ENCODE data around the gene IL19.
"Not testable (repeated sequence)": the region's sequence is repeated elsewhere in the genome, so short reads cannot be mapped to it uniquely, and the experiment has no call there.

IL19 gene

DNA sequence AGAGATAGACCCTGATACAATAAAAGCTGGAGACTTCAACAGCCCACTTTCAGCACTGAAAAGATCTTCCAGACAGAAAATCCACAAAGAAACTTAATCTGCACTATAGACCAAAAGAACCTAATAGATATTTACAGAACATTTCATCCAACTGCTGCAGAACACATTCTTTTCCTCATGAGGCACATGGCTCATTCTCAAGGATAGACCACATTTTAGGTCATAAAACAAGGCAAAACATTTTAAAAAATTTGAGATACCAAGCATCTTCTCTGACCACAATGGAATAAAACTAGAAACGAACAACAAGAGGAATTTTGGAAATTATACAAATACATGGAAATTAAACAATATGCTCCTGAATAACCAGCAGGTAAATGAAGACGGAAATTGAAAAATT lies 79.8 kb downstream of the IL19 start:
- TF ChIP-seq, protein P1, sequence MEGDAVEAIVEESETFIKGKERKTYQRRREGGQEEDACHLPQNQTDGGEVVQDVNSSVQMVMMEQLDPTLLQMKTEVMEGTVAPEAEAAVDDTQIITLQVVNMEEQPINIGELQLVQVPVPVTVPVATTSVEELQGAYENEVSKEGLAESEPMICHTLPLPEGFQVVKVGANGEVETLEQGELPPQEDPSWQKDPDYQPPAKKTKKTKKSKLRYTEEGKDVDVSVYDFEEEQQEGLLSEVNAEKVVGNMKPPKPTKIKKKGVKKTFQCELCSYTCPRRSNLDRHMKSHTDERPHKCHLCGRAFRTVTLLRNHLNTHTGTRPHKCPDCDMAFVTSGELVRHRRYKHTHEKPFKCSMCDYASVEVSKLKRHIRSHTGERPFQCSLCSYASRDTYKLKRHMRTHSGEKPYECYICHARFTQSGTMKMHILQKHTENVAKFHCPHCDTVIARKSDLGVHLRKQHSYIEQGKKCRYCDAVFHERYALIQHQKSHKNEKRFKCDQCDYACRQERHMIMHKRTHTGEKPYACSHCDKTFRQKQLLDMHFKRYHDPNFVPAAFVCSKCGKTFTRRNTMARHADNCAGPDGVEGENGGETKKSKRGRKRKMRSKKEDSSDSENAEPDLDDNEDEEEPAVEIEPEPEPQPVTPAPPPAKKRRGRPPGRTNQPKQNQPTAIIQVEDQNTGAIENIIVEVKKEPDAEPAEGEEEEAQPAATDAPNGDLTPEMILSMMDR (conservative IDR thresholded peaks at IDR 0.05; ENCODE audit: low read depth), result no peak
- CTCF ChIA-PET, result interaction anchor here (0.7 to 1.4 kb wide), 3 partner anchors 15 to 1195 kb away, joined by 4 to 6 read pairs (median 4); partner anchors contain the start of gene IL20
- POLR2A ChIA-PET (ENCODE audit: low non-redundant PET), result no interaction called here
- DNase-seq (ENCODE audit: low spot score), result no peak
- no peak overlapping the region for H3K27ac ChIP-seq

DNA sequence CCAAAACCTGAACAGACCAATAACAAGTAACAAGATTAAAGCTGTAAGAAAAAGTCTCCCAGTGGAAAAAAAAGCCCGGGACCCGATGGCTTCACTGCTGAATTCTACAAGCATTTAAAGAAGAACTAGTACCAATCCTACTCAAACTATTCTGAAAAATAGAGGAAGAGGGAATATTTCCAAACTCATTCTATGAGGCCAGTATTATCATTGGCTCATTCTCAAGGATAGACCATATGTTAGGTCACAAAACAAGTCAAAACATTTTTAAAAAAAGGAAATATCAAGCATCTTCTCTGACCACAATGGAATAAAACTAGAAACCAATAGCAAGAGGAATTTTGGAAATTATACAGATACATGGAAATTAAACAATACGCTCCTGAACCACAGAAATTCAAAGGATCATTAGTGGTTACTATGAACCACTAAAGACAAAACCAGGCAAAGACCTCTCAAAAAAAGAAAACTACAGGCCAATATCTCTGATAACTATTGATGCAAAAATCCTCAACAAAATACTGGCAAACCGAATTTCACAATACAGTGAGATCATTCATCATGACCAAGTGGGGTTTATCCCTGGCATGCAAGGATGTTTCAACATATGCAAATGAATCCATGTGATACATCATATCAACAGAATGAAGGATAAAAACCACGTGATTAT lies 80.9 kb downstream of the IL19 start:
- TF ChIP-seq, protein P1 (conservative IDR thresholded peaks at IDR 0.05; ENCODE audit: low read depth), result no peak
- ChIA-PET POLR2A (ENCODE audit: low non-redundant PET) (no interaction called here), CTCF (interaction anchor here (0.7 to 1.4 kb wide), 3 partner anchors 14 to 358 kb away, joined by 4 to 6 read pairs (median 4); partner anchors contain the start of gene IL20)
- no peak overlapping the region for H3K27ac ChIP-seq
- no peak for DNase-seq (ENCODE audit: low spot score)

DNA sequence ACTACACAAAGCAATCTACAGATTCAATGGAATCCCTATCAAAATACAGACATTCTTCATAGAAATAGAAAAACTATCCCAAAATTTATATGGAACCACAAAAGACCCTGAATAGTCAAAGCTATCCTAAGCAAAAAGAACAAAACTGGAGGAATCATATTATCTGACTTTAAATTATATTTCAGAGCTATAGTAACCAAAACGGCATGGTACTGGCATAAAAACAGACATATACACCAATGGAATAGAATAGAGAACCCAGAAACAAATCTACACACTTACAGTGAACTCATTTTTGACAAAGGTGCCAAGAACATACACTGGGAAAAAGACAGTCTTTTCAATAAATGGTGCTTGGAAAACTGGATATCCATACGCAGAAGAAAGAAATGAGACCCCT lies 82.1 kb downstream of the IL19 start:
- H3K27ac ChIP-seq; POLR2A ChIA-PET (ENCODE audit: low non-redundant PET); CTCF ChIA-PET; DNase-seq (ENCODE audit: low spot score): not testable (repeated sequence)

DNA sequence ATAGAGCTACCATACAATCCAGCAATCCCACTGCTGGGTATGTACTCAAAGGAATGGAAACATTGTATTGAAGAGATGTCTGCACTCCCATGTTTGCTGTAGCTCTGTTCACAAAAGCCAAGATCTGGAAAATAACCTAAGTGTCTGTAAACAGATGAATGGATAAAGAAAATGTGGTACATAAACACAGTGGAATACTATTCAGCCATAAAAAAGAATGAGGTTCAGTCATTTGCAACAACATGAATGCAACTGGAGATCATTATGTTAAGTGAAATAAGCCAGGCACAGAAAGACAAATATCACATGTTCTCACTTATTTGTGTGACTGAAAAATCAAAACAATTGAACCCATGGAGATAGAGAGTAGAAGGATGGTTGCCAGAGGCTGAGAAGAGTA lies 83.1 kb downstream of the IL19 start:
- CTCF ChIA-PET, result interaction anchor here (0.6 to 1.0 kb wide), 2 partner anchors 13 to 245 kb away, joined by 3 read pairs; no protein-coding TSS in a partner anchor
- DNase-seq (ENCODE audit: low spot score); H3K27ac ChIP-seq; POLR2A ChIA-PET (ENCODE audit: low non-redundant PET): not testable (repeated sequence)

DNA sequence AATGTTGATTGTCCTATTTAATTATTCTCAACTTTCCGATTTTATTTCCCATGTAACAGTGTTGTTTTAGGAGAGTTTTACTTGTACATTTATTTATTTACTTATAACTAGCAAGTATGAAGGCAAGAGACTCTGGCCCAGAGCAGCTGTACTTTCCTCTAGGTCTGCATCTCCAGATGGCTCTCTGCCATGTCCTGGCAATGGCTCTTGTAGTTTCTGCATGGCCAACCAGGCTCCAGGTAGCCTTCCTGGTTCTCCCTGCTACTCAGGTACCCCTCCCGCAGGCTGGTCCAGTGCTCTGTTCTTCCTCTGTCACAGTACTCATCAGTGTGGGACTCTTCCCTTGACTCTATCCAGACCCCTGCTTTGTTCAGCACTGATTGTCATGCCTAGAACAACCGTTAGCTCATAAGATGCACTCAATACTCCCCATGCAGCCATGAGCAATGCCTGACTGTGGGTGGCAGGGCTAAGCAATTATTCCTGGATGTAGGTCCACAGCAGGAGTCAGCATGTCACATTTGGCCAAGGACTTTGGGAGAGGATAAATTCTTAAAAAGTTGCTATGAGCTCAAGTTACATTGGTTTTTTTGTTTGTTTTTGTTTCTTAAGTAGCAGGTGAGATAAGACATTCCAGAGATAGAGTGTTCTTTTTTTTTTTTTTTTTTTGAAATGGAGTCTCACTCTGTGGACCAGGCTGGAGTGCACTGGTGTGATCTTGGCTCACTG lies 84.0 kb downstream of the IL19 start:
- CTCF ChIA-PET, result interaction anchor here (0.8 to 1.5 kb wide), 3 partner anchors 10 to 57 kb away, joined by 3 to 5 read pairs (median 3); partner anchors contain the start of gene IL20
- TF ChIP-seq, protein P1 (conservative IDR thresholded peaks at IDR 0.05; ENCODE audit: low read depth), result no peak
- no peak overlapping the region for H3K27ac ChIP-seq
- no peak for DNase-seq (ENCODE audit: low spot score)
- POLR2A ChIA-PET (ENCODE audit: low non-redundant PET), result no interaction called here

DNA sequence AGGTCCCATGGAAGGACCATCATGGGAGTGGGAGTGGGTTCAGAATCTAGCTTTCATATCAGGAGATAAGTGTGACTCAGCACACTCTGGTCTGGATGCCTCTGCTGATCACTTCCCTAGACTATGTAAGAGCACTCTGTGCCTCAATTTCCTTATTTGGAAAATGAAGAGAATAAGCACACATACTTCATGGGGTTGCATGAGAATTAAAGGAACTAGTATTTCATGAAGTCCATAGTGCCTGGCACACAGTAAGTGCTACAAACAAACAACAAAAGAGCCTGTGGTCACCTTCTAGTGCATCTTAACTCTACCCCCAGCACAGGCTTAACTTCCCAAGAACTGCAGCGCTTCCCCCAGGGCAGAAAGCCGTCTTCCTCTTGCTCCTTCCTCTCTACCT lies 85.3 kb downstream of the IL19 start:
- no peak overlapping the region for H3K27ac ChIP-seq
- ChIA-PET POLR2A (ENCODE audit: low non-redundant PET) (no interaction called here), CTCF (interaction anchor here (0.8 to 1.5 kb wide), 4 partner anchors 9 to 53 kb away, joined by 3 to 5 read pairs (median 3); partner anchors contain the start of gene IL20)
- no peak for DNase-seq (ENCODE audit: low spot score)
- TF ChIP-seq, protein P1 (conservative IDR thresholded peaks at IDR 0.05; ENCODE audit: low read depth), result no peak

DNA sequence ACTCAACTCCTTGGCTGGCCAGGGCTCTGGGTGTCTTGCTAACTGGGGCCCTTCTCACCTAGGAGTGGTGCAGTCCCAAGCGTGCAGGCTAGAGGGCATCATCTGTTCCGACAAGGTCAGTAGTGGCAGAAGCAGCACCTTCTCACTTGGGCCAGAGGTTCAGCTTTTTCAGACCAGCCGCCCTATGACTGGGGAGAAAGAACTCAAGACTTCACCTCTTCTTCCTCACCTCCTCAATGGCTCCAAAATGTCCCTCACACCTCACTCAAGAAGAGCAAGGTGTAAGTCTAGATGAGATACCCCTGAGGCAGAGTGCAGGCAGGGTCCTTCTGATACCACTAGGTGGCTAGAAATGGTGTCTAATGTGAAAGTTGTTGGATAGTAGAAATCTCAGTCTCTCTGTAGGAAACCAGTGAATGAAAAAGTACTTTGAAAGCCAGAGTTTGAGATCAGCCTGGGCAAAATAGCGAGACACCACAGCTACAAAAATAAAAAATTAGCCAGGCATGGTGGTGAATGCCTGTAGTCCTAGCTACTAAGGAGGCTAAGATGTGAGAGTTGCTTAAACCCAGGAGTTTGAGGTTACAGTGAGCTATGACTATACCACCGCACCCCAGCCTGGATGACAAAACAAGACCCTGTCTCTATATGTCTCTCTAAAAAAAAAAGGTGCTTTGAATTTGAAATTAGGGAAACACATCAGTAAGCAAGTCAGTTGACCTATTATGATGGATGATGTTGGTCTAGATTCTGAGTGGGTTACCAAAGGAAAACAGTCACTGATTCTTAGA lies 86.3 kb downstream of the IL19 start:
- no peak for DNase-seq (ENCODE audit: low spot score)
- TF ChIP-seq, protein P1 (conservative IDR thresholded peaks at IDR 0.05; ENCODE audit: low read depth), result no peak
- CTCF ChIA-PET, result interaction anchor here (0.7 to 1.4 kb wide), 5 partner anchors 8 to 244 kb away, joined by 3 to 4 read pairs (median 3); partner anchors contain the start of gene IL20
- POLR2A ChIA-PET (ENCODE audit: low non-redundant PET), result no interaction called here
- no peak overlapping the region for H3K27ac ChIP-seq

All from RWPE1 (cell line).